Kidney (tissue), 14 donors: ENCODE results near the gene PA2G4. TPM values are rescaled to one million over a fixed set of nuclear protein-coding genes. Genes with fewer than 3 reads are reported as not detected.

Experiments
- DNase-seq, 5 donors: peaks; one replicate each; pipeline ENCODE4 v3.0.0-alpha.2; 2013 to 2020
- FAIRE-seq: peaks from 2 replicates; lab custom pipeline; 2012; peaks lifted over from hg19 to GRCh38; lab: Jason Lieb, UNC
- H3K27ac ChIP-seq, 2 donors: one replicate each; pipeline ENCODE4 v1.7.0; 2013; ENCODE audit warnings: low read depth in 2 of 2, low read length in 2 of 2, inconsistent platforms in 1 of 2
- H3K27me3 ChIP-seq: one replicate; pipeline ENCODE4 v1.7.1; 2013; ENCODE audit warnings: low read length, inconsistent platforms; ENCODE audit not compliant: control insufficient read depth, insufficient read depth
- H3K36me3 ChIP-seq, 3 donors: one replicate each; pipeline versions ENCODE4 v1.7.0 to v1.7.1; 2013; ENCODE audit warnings: low read length in 3 of 3, control low read depth in 1 of 3, inconsistent platforms in 1 of 3; ENCODE audit not compliant: insufficient read depth in 3 of 3, control insufficient read depth in 2 of 3
- H3K4me1 ChIP-seq, 3 donors: one replicate each; pipeline versions ENCODE4 v1.7.0 to v1.7.1; 2013; ENCODE audit warnings: low read length in 3 of 3, inconsistent platforms in 1 of 3, low read depth in 1 of 3; ENCODE audit not compliant: control insufficient read depth in 2 of 3, insufficient read depth in 2 of 3
- H3K4me3 ChIP-seq, 3 donors: one replicate each; pipeline versions ENCODE4 v1.7.0 to v1.8.1; 2013; ENCODE audit warnings: low read length in 3 of 3, control low read depth in 1 of 3, inconsistent platforms in 1 of 3
- H3K9ac ChIP-seq, 3 donors: one replicate each; pipeline versions ENCODE4 v1.7.0 to v1.7.1; 2013; ENCODE audit warnings: low read length in 3 of 3, control low read depth in 1 of 3, inconsistent platforms in 1 of 3
- H3K9me3 ChIP-seq, 3 donors: one replicate each; pipeline versions ENCODE4 v1.7.0 to v1.7.1; 2013; ENCODE audit warnings: low read length in 3 of 3, control low read depth in 1 of 3, inconsistent platforms in 1 of 3; ENCODE audit not compliant: control insufficient read depth in 2 of 3, insufficient read depth in 1 of 3
- intact Hi-C: fragments of 100-400 bp; cut with DNase I; formaldehyde crosslinking; loops from one replicate; pipeline ENCODE4 v1.11.1; 2022
- polyA plus RNA-seq: library from polyadenylated mRNA; stranded (reverse); fragments of 350-450 nt; fragmentation: Illumina TruSeq; extraction: RNeasy Lipid Tissue Mini Kit (QIAGEN cat#74804); gene quantifications from one replicate; pipeline ENCODE4 v1.2.3, GENCODE V29; 2014; ENCODE audit warnings: low read depth, low replicate concordance; ENCODE audit not compliant: insufficient read depth
- total RNA-seq: library from RNA; stranded (reverse); fragmentation: NEBNext Ultra II Directional; extraction: Animal tissue kit (Norgen Biotek cat#: 25700); gene quantifications from one replicate; pipeline ENCODE4 v1.2.1, GENCODE V29; 2021
- TF ChIP-seq, protein P1 (sequence below): IDR thresholded peaks from 3 replicates; pipeline ENCODE4 v1.5.1; 2012; ENCODE audit warnings: mild to moderate bottlenecking, moderate library complexity, borderline replicate concordance; ENCODE audit not compliant: insufficient read depth; ENCODE audit errors: extremely low read depth
- donor health status: control.
- donor health status: control.
- donor health status: control.
- donor health status: control.
- donor health status: control.
- donor health status: DM: yes; HTN: yes; CAD: no.
- donor health status: Normal renal cell carcinoma (clear cell type).

The PA2G4 gene
- total and polyA plus RNA-seq, 2 donors from 2014 or later, result 72.4 to 76.8 TPM

DNA sequence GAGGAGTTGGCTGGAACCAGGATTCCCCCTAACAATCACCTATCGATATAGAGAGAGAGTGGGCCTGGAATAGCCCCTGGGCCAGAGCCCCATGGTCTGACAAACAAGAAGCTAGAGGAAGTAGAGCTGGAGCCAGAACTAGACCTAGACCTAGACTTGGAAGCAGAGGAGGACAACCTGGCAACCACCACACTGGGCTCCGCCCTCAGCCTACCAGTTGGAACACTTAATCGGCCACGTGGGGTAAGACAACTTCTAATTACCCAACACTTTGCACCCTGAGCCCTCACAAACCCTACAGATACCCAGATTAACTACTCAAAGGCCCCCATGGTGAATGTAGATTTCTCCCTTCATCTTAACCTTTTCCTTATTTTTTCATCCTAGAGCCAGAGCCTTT lies 4.6 kb upstream of the PA2G4 start:
- H3K27ac ChIP-seq, result no peak overlapping the region
- no peak overlapping the region for H3K9ac ChIP-seq
- no peak for DNase-seq
- H3K4me1 ChIP-seq, result peaks cover 0 to 2% (median 0%) of the 10 kb centered on the region in 3 donors
- TF ChIP-seq, protein P1, sequence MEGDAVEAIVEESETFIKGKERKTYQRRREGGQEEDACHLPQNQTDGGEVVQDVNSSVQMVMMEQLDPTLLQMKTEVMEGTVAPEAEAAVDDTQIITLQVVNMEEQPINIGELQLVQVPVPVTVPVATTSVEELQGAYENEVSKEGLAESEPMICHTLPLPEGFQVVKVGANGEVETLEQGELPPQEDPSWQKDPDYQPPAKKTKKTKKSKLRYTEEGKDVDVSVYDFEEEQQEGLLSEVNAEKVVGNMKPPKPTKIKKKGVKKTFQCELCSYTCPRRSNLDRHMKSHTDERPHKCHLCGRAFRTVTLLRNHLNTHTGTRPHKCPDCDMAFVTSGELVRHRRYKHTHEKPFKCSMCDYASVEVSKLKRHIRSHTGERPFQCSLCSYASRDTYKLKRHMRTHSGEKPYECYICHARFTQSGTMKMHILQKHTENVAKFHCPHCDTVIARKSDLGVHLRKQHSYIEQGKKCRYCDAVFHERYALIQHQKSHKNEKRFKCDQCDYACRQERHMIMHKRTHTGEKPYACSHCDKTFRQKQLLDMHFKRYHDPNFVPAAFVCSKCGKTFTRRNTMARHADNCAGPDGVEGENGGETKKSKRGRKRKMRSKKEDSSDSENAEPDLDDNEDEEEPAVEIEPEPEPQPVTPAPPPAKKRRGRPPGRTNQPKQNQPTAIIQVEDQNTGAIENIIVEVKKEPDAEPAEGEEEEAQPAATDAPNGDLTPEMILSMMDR, result no peak
- no peaks in the 10 kb centered on the region for H3K27me3 ChIP-seq
- no peak overlapping the region for H3K4me3 ChIP-seq
- no peak for FAIRE-seq
- H3K36me3 ChIP-seq, result peaks cover 0 to 51% (median 35%) of the 10 kb centered on the region in 3 donors
- intact Hi-C loops, result no loop called here
- H3K9me3 ChIP-seq, result no peaks in the 10 kb centered on the region

DNA sequence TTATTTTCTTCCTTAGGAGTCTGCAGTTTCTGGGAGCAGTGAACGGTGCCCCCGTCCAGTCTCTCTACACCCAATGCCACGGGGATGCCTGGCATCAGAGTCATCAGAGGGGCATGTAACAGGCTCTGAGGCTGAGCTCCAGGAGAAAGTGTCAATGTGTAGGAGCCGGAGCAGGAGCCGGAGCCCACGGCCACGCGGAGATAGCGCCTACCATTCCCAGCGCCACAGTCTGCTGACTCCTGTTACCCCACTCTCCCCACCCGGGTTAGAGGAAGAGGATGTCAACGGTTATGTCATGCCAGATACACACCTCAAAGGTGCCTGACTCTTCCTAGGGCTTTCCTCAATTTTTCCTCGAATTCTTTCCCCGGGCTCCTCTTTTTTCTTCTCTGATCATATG lies 3.3 kb upstream of the PA2G4 start:
- no peaks in the 10 kb centered on the region for H3K9me3 ChIP-seq
- FAIRE-seq, result no peak
- TF ChIP-seq, protein P1, result no peak
- DNase-seq, result no peak
- H3K27me3 ChIP-seq, result no peaks in the 10 kb centered on the region
- no peak overlapping the region for H3K27ac ChIP-seq
- peaks cover 0 to 13% (median 8%) of the 10 kb centered on the region in 3 donors for H3K4me1 ChIP-seq
- intact Hi-C loops, result no loop called here
- peaks cover 0 to 44% (median 25%) of the 10 kb centered on the region in 3 donors for H3K36me3 ChIP-seq
- no peak overlapping the region for H3K9ac ChIP-seq
- no peak overlapping the region for H3K4me3 ChIP-seq

DNA sequence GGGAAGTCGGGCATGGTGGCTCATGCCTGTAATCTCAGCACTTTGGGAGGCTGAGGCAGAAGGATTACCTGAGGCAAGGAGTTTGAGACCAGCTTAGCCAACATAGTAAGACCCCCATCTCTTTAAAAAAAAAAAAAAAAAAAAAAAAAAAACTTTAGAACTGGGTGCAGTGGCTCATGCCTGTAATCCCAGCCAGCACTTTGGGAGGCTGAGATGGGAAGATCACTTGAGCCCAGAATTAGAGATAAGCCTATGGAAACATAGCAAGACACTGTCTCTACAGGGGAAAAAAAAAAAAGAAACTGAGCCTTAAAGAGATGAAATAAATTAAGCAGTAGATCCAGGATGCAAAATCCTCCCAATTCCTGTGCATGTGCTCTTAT lies 1.7 kb upstream of the PA2G4 start:
- intact Hi-C loops, result no loop called here
- TF ChIP-seq, protein P1, result no peak
- DNase-seq (no peak), FAIRE-seq (no peak)
- peaks cover 0 to 15% (median 10%) of the 10 kb centered on the region in 3 donors for H3K4me1 ChIP-seq
- no peak overlapping the region for H3K9ac ChIP-seq
- no peaks in the 10 kb centered on the region for H3K27me3 ChIP-seq
- no peak overlapping the region for H3K27ac ChIP-seq
- peaks cover 3 to 39% (median 27%) of the 10 kb centered on the region in 3 donors for H3K36me3 ChIP-seq
- no peak overlapping the region for H3K4me3 ChIP-seq
- no peaks in the 10 kb centered on the region for H3K9me3 ChIP-seq
